Astrocyte (in vitro differentiated cells and primary cell): ENCODE data around the gene GTF3C6. TPM values are rescaled to one million over a fixed set of nuclear protein-coding genes. Genes with fewer than 3 reads are reported as not detected.
"Not testable (repeated sequence)": the region's sequence is repeated elsewhere in the genome, so short reads cannot be mapped to it uniquely, and the experiment has no call there.

ENCODE experiments used
- DNase-seq: peaks from one replicate; pipeline ENCODE4 v3.0.0-alpha.2; 2010; ENCODE audit warnings: low read depth
- FAIRE-seq: peaks from 2 replicates; lab custom pipeline; 2011; peaks lifted over from hg19 to GRCh38; lab: Jason Lieb, UNC
- H2AFZ ChIP-seq: 2 replicates; pipeline ENCODE4 v1.6.0; 2012; ENCODE audit warnings: low read depth, low read length, inconsistent platforms
- H3K27ac ChIP-seq: 2 replicates; pipeline ENCODE4 v1.5.1; 2011; ENCODE audit warnings: low read depth, low read length, inconsistent platforms
- H3K27me3 ChIP-seq: 2 replicates; pipeline ENCODE4 v1.6.0; 2011; ENCODE audit warnings: low read length, inconsistent platforms; ENCODE audit not compliant: insufficient read depth
- H3K36me3 ChIP-seq: 2 replicates; pipeline ENCODE4 v1.5.1; 2011; ENCODE audit warnings: low read length, inconsistent platforms; ENCODE audit not compliant: insufficient read depth
- H3K4me1 ChIP-seq: 2 replicates; pipeline ENCODE4 v1.5.1; 2011; ENCODE audit warnings: low read length, inconsistent platforms; ENCODE audit not compliant: insufficient read depth
- H3K4me2 ChIP-seq: 2 replicates; pipeline ENCODE4 v1.6.0; 2012; ENCODE audit warnings: low read length, inconsistent platforms
- H3K4me3 ChIP-seq: 2 replicates; pipeline ENCODE4 v1.5.1; 2011; ENCODE audit warnings: low read depth, mild to moderate bottlenecking, low read length, inconsistent platforms; ENCODE audit not compliant: insufficient read depth
- H3K79me2 ChIP-seq: 2 replicates; pipeline ENCODE4 v1.6.0; 2012; ENCODE audit warnings: mild to moderate bottlenecking, low read length, inconsistent platforms; ENCODE audit not compliant: insufficient read depth
- H3K9ac ChIP-seq: 2 replicates; pipeline ENCODE4 v1.6.0; 2012; ENCODE audit warnings: mild to moderate bottlenecking, low read length, inconsistent platforms
- H3K9me3 ChIP-seq: 2 replicates; pipeline ENCODE4 v1.5.1; 2012; ENCODE audit warnings: low read depth, mild to moderate bottlenecking, low read length, inconsistent platforms; ENCODE audit not compliant: insufficient read depth
- H4K20me1 ChIP-seq: 2 replicates; pipeline ENCODE4 v1.6.0; 2012; ENCODE audit warnings: low read length, inconsistent platforms; ENCODE audit not compliant: insufficient read depth
- H3K27ac Mint-ChIP-seq: one replicate; pipeline ENCODE4 v1.8.0; 2021; ENCODE audit warnings: mild to moderate bottlenecking, mixed read lengths; ENCODE audit not compliant: unreplicated experiment
- H3K27me3 Mint-ChIP-seq: one replicate; pipeline ENCODE4 v1.8.0; 2021; ENCODE audit warnings: low read depth, mixed read lengths; ENCODE audit not compliant: unreplicated experiment
- H3K36me3 Mint-ChIP-seq: one replicate; pipeline ENCODE4 v1.8.0; 2021; ENCODE audit warnings: low read depth, mixed read lengths; ENCODE audit not compliant: unreplicated experiment
- H3K4me1 Mint-ChIP-seq: one replicate; pipeline ENCODE4 v1.8.0; 2021; ENCODE audit warnings: low read depth, mixed read lengths; ENCODE audit not compliant: unreplicated experiment
- H3K4me3 Mint-ChIP-seq: one replicate; pipeline ENCODE4 v1.8.0; 2021; ENCODE audit warnings: mild to moderate bottlenecking, moderate library complexity, mixed read lengths; ENCODE audit not compliant: unreplicated experiment
- H3K9me3 Mint-ChIP-seq: one replicate; pipeline ENCODE4 v1.8.0; 2021; ENCODE audit warnings: mild to moderate bottlenecking, mixed read lengths; ENCODE audit not compliant: unreplicated experiment
- EZH2 ChIP-seq: IDR thresholded peaks from 2 replicates; pipeline ENCODE4 v1.6.1; 2012; ENCODE audit warnings: mild to moderate bottlenecking, low read length, inconsistent platforms; ENCODE audit not compliant: insufficient read depth
- total RNA-seq: library from RNA; stranded (reverse); gene quantifications from 2 replicates; pipeline ENCODE4 v1.2.1, GENCODE V29; 2021
- TF ChIP-seq, protein P1 (sequence below): IDR thresholded peaks from 2 replicates; pipeline ENCODE4 v1.5.1; 2011; ENCODE audit warnings: low read depth, mild to moderate bottlenecking, inconsistent platforms, low read length, moderate library complexity; ENCODE audit not compliant: insufficient read depth

GTF3C6 gene
- total RNA-seq, 1 donor from 2014 or later = 116 TPM

- peak; percentile 25 for DNase-seq
- TF ChIP-seq EZH2 = no peak
- TF ChIP-seq, protein P1, sequence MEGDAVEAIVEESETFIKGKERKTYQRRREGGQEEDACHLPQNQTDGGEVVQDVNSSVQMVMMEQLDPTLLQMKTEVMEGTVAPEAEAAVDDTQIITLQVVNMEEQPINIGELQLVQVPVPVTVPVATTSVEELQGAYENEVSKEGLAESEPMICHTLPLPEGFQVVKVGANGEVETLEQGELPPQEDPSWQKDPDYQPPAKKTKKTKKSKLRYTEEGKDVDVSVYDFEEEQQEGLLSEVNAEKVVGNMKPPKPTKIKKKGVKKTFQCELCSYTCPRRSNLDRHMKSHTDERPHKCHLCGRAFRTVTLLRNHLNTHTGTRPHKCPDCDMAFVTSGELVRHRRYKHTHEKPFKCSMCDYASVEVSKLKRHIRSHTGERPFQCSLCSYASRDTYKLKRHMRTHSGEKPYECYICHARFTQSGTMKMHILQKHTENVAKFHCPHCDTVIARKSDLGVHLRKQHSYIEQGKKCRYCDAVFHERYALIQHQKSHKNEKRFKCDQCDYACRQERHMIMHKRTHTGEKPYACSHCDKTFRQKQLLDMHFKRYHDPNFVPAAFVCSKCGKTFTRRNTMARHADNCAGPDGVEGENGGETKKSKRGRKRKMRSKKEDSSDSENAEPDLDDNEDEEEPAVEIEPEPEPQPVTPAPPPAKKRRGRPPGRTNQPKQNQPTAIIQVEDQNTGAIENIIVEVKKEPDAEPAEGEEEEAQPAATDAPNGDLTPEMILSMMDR = peak; percentile 69
- Histone ChIP-seq H2AFZ (no peak overlapping the region), H3K9ac (no peak overlapping the region), H3K4me2 (no peak overlapping the region), H3K79me2 (no peaks in the 10 kb centered on the region), H3K9me3 (no peaks in the 10 kb centered on the region), H3K27me3 (no peaks in the 10 kb centered on the region), H3K4me3 (no peak overlapping the region), H3K4me1 (no peaks in the 10 kb centered on the region), H3K27ac (no peak overlapping the region), H3K36me3 (peaks cover 41% of the 10 kb centered on the region), H4K20me1 (peaks cover 4% of the 10 kb centered on the region)
- H3K4me1 Mint-ChIP-seq = no peaks in the 10 kb centered on the region
- no peak overlapping the region for H3K4me3 Mint-ChIP-seq
- peaks cover 11% of the 10 kb centered on the region for H3K36me3 Mint-ChIP-seq
- H3K27me3 Mint-ChIP-seq = no peaks in the 10 kb centered on the region
- H3K9me3 Mint-ChIP-seq = no peaks in the 10 kb centered on the region
- no peak overlapping the region for H3K27ac Mint-ChIP-seq
- no peak for FAIRE-seq
Observed at GRCh38 chr6:111011360-111012142, 53.0 kb downstream of the GTF3C6 start.

DNA sequence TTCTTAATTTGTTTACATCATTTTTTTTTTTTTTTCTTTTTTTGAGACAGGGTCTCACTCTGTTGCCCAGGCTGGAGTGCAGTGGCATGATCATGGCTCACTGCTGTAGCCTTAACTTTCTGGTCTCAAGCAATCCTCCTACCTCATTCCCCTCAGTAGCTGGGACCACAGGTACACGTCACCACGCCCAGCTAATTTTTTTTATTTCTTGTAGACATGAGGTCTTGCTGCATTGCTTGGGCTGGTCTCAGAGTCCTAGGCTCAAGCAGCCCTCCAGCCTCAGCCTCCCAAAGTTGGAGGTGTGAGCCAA lies 53.6 kb downstream of the GTF3C6 start:
- Histone ChIP-seq H3K27ac (no peak overlapping the region), H3K36me3 (peaks cover 41% of the 10 kb centered on the region), H3K27me3 (no peaks in the 10 kb centered on the region), H3K9me3 (no peaks in the 10 kb centered on the region), H3K4me1 (no peaks in the 10 kb centered on the region), H3K4me2 (no peak overlapping the region), H4K20me1 (peaks cover 4% of the 10 kb centered on the region), H3K4me3 (no peak overlapping the region), H3K9ac (no peak overlapping the region), H3K79me2 (no peaks in the 10 kb centered on the region), H2AFZ (no peak overlapping the region)
- Mint-ChIP-seq H3K4me1 (no peaks in the 10 kb centered on the region), H3K36me3 (peaks cover 11% of the 10 kb centered on the region), H3K4me3 (no peak overlapping the region), H3K9me3 (no peaks in the 10 kb centered on the region), H3K27ac (no peak overlapping the region), H3K27me3 (no peaks in the 10 kb centered on the region)
- DNase-seq (no peak), FAIRE-seq (no peak)
- no peak for TF ChIP-seq EZH2
- TF ChIP-seq, protein P1 = no peak

DNA sequence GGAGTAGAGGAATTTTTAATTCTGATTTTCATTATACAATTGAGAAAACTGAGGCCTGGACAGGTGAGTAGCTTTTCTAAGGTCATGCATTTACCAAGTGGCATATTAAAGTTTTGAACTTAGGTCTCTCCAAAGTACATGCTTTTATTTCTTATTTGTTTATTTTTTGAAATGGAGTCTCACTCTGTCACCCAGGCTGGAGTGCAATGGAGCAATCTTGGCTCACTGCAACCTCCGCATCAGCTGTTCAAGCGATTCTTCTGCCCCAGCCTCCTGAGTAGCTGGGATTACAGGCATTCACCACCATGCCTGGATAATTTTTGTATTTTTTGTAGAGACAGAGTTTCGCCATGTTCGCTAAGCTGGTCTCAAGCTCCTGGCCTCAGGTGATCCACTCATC lies 54.0 kb downstream of the GTF3C6 start:
- not testable (repeated sequence) for H3K4me1 ChIP-seq, H3K4me2 ChIP-seq, H3K27me3 ChIP-seq, H4K20me1 ChIP-seq, H3K27ac ChIP-seq, H3K9me3 ChIP-seq, H3K4me3 ChIP-seq, FAIRE-seq, H3K4me3 Mint-ChIP-seq, H3K9ac ChIP-seq, H3K27me3 Mint-ChIP-seq, H3K79me2 ChIP-seq, DNase-seq, H2AFZ ChIP-seq, H3K27ac Mint-ChIP-seq, H3K9me3 Mint-ChIP-seq, H3K4me1 Mint-ChIP-seq
- H3K36me3 Mint-ChIP-seq = peaks cover 11% of the 10 kb centered on the region
- peaks cover 38% of the 10 kb centered on the region for H3K36me3 ChIP-seq
